ENCODE results near the gene ARHGAP31.
"Not testable (repeated sequence)": the region's sequence is repeated elsewhere in the genome, so short reads cannot be mapped to it uniquely, and the experiment has no call there.

Gene ARHGAP31

GRCh38 chr3:119352034-119352609 lies 57.9 kb downstream of the ARHGAP31 start:
- no peak overlapping the region for H3K27ac ChIP-seq
- POLR2A ChIA-PET (ENCODE audit: low non-redundant PET), result no interaction called here
- DNase-seq (ENCODE audit: low spot score), result no peak
- TF ChIP-seq CTCF (conservative IDR thresholded peaks at IDR 0.05; ENCODE audit: low read depth), result no peak
- CTCF ChIA-PET, result interaction anchor here (0.9 to 1.4 kb wide), 2 partner anchors 10 to 78 kb away, joined by 3 read pairs; no protein-coding TSS in a partner anchor

- POLR2A ChIA-PET (ENCODE audit: low non-redundant PET), result no interaction called here
- CTCF ChIA-PET, result interaction anchor here (0.9 to 1.4 kb wide), 2 partner anchors 11 to 79 kb away, joined by 3 read pairs; no protein-coding TSS in a partner anchor
- no peak overlapping the region for H3K27ac ChIP-seq
- no peak for TF ChIP-seq CTCF (conservative IDR thresholded peaks at IDR 0.05; ENCODE audit: low read depth)
- DNase-seq (ENCODE audit: low spot score), result no peak
Observed at GRCh38 chr3:119352863-119353527, 58.8 kb downstream of the ARHGAP31 start.

DNA sequence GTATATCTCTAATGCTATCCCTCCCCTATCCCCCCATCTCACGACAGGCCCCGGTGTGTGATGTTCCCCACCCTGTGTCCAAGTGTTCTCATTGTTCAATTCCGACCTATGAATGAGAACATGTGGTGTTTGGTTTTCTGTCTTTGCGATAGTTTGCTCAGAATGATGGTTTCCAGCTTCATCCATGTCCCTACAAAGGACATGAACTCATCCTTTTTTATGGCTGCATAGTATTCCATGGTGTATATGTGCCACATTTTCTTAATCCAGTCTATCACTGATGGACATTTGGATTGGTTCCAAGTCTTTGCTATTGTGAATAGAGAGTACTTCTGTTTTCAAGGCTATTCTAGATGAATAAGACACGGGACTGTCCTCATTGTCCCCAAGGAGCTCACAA lies 61.4 kb downstream of the ARHGAP31 start:
- CTCF ChIA-PET, result not testable (repeated sequence)

GRCh38 chr3:119356646-119357045 lies 62.5 kb downstream of the ARHGAP31 start:
- no peak for DNase-seq (ENCODE audit: low spot score)
- no peak overlapping the region for H3K27ac ChIP-seq
- no peak for TF ChIP-seq CTCF (conservative IDR thresholded peaks at IDR 0.05; ENCODE audit: low read depth)
- CTCF ChIA-PET, result no interaction called here
- POLR2A ChIA-PET (ENCODE audit: low non-redundant PET), result no interaction called here

More for the DNA sequence above, 61.4 kb downstream of the ARHGAP31 start:
- DNase-seq (ENCODE audit: low spot score); H3K27ac ChIP-seq; POLR2A ChIA-PET (ENCODE audit: low non-redundant PET): not testable (repeated sequence)

GRCh38 chr3:119357190-119357589 lies 63.0 kb downstream of the ARHGAP31 start:
- POLR2A ChIA-PET (ENCODE audit: low non-redundant PET), result no interaction called here
- CTCF ChIA-PET, result no interaction called here
- no peak overlapping the region for H3K27ac ChIP-seq
- TF ChIP-seq CTCF (conservative IDR thresholded peaks at IDR 0.05; ENCODE audit: low read depth), result no peak
- no peak for DNase-seq (ENCODE audit: low spot score)

GRCh38 chr3:119359476-119360326 lies 65.5 kb downstream of the ARHGAP31 start:
- CTCF ChIA-PET, result no interaction called here
- no peak for DNase-seq (ENCODE audit: low spot score)
- no peak for TF ChIP-seq CTCF (conservative IDR thresholded peaks at IDR 0.05; ENCODE audit: low read depth)
- no peak overlapping the region for H3K27ac ChIP-seq
- POLR2A ChIA-PET (ENCODE audit: low non-redundant PET), result no interaction called here

All from RWPE1 (cell line).